ENCODE results near the gene GARIN5B.
A peak's percentile ranks its signal among the peaks of the same experiment; 100 is the strongest.

The GARIN5B gene

DNA sequence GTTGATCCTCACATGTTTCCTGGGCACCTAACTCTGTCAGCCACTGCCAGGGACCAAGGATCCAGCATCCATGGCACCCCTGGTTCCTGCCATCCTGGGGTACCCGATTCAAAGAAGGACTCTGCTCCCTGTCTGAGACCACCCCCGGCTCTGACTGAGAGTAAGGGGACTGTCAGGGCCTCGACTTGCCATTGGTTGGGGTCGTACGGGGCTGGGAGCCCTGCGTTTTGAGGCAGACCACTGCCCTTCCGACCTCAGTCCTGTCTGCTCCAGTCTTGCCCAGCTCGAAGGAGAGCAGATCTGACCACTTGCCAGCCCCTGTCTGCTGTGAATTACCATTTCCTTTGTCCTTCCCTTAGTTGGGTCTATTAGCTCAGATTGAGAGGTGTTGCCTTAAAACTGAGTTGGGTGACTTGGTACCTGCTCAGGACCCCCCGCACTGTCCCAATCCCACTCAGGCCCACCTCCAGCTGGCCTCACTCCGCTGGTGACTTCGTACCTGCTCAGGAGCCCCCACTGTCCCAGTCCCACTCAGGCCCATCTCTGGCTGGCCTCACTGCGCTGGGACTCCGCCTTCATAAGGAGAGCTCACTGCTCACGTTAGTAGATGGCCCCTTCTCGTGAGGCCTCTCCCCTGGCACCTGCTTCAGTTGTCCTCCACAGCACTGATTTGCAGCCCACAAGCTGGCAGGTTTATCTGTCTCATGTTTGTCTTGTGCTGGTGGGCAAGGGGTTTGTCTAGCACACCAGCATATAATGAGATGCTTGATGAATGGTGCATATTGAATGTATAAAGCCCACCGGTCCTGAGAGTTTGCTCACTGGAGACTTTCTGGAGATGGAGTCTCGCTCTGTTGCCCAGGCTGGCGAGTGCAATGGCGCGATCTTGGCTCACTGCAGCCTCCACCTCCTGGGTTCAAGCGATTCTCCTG lies 26.6 kb upstream of the GARIN5B start:
- DNase-seq (ENCODE audit: low spot score): no peak

DNA sequence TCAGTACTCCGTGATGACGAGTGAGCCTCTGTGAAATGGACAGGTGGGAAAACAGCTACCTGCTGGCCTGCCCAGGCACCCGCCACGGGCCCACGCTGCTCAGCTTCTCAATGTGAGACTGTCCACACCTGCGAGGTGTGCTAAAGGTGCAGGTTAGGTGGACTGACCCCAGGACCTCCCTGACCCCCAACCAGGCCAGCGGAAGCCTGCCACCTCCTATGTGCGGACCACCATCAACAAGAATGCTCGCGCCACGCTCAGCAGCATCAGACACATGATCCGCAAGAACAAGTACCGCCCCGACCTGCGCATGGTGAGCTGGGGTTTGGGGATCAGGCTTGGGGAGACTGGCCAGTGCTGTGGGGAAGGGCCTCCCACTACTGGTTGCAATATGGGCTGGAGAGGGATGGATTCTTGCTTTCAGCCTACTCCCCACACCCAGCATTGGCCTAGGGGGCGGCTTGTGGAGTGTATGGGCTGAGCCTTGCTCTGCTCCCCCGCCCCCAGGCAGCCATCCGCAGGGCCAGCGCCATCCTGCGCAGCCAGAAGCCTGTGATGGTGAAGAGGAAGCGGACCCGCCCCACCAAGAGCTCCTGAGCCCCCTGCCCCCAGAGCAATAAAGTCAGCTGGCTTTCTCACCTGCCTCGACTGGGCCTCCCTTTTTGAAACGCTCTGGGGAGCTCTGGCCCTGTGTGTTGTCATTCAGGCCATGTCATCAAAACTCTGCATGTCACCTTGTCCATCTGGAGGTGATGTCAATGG lies 24.9 kb upstream of the GARIN5B start:
- DNase-seq (ENCODE audit: low spot score): no peak

DNA sequence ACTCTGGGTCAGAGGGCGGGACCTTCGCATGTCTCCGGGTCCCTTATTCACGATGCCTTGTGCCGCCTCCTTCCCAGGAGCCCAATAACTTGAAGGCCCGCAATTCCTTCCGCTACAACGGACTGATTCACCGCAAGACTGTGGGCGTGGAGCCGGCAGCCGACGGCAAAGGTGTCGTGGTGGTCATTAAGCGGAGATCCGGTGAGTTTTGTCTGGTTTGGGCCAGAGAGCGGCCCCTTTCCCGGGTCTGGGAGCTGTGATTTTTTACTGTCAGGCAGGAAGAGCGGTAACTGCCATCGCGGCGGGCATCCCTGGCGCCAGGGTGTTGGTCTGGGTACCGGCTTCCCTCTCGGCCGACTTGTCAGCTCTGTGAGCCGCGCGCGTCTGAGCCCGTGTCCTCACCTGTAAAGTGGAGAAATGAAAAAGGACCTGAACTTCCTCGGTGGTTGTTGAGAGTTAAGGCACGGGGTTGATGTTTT lies 23.5 kb upstream of the GARIN5B start:
- DNase-seq (ENCODE audit: low spot score): no peak

DNA sequence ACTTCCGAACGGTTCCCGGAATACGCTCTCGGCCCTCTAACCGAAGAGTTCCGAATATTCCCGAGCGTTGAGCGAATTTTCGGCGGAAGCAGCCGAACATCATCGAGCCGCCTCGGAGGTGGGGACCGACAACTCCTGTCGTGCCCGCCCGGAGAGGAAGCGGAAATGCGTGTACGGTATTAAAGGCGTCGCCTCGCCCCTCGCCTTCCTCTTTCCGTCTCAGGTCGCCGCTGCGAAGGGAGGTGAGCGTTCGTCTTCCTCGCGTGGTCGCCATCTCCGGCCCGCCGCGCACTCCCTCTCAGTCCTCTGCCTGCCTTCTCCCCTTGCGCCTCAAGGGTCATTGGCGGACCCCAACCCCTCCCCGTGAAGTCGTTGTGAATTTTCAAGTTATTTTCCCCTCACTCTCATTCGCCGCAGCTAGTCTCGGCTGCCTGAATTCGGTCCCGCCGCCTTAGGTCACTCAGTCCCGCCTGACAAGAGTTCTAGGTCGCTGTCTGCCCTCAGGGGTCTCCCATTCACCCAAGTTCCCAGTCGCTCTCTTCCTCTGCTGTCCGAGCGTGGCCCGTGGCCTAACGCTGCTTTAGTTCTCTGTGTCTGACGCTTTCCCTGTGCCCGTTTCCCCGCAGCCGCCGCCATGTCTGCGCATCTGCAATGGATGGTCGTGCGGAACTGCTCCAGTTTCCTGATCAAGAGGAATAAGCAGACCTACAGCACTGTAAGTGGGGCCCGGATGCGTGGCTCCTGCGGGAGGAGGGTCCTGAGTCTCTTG lies 22.8 kb upstream of the GARIN5B start, which contains the start of gene RPL28:
RPL28 (plus strand) TSS at position 209 of the 769 bp plus-strand sequence; CDS start at position 635, 426 bp downstream.
- DNase-seq (ENCODE audit: low spot score): peak; percentile 98

DNA sequence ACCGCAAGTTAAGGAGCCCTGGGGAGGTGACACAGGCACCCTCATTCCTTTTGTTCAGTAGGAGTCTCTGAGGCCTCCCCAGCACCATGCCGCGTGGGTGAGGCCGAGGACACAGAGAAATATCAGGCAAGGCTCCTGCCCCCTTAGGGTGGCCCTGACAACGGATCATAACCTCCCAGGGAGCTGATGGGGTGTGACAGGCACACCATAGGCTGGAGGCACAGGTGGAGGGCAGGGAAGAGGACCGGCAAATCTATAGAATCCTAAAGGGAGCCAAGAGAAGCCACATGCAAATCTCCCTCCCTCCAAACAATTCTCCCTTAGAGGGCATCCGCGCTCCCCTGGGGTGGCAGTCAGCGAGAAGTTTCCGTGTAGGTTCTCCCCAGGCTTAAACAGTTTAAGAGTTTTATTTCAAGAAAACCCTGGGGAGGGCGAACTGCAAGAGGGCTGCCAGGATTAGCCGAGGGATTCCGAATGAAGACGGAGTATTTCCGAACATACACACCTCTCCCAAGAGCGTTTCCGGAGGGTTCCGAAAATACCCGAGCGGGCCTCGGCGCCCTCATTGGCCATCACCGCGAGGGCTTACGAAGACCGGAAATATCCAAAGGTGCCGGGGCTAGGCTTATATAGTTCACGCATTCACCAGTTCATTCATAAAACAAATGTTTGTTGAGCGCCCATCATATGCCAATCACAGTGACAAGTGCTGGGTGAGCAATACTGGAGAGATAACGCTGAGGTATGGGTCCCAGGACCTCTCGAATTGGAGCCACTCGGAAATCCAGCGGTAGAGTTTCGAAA lies 22.1 kb upstream of the GARIN5B start:
- DNase-seq (ENCODE audit: low spot score): peak; percentile 95

DNA sequence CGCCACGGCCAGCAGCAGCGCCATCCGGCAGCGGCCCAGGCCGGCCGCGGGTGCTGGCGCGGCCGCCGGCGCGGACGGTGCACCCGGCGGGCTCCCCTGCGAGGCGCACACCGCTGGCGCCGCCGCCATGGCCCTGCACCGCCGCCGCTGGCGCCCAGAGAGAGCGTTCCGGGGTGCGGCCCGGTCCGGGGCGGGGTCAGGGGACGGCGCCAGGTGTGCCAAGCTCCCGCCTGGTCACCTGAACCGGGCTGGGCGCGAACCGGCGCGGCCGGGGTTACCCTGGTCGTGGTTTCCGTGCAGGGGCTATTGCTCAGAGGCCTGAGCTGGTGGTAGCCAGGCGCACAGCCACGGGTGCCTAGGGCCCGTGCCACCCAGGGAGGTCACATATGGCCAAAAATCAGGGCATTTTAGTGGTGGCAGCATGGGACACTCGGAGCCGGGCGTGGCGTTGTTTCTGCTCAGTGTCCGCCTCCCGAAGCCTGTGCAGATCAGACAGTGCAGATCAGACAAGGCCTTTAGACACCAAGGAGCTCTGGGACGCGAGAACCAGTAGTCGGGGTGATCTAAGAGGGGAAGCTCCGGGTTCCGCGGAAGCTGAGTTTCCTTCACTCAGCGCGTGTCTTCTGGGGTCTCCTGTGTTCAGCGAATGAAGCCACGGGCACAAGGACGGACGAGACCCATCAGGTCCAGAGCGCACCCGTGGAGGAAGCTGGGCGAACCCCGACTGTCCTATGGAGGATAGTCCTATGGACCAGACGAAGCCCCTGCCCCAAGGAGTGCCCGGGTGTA lies 21.3 kb upstream of the GARIN5B start, which contains the start of gene TMEM238:
TMEM238 (minus strand) TSS at position 162 of the 789 bp plus-strand sequence; CDS start at position 129, 33 bp downstream.
- DNase-seq (ENCODE audit: low spot score): no peak

DNA sequence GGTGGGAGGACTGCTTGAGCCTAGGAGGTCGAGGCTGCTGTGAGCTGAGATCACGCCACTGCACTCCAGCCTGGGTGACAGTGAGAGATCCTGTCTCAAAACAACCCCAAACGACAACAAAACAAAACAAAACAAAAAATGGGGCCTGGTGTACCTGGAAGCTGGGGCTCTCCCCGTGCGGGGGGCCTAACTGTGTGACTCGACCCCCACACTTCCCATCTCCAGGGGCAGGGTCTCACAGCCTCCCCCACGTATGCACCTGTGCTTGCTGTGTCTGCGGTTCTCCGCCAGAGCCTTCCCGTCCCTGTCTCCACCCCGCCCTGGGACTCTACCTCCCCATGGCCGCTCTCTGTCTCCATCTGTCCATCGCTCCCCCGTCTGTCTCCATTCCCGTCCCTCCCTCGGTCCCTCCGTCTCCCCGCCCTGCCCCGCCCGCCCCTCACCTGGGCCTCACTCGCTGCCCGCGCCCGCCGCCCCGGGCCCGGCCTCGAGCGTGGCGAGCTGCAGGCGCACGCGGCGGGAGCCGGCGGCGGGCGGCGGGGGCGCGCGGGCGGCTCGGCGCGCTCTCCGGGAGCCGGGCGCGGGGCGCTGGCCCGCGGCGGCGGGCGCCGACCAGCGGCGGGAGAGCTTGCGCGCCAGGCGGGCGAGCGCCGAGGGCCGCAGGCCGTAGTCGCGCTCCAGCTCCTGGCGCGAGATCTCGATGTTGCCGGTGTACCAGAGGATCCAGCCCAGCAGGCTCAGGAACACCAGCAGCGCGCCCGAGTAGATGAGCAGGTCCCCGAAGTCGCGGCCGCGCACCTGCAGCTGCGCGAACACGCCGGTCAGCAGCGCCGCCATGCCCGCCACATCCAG lies 20.4 kb upstream of the GARIN5B start:
- DNase-seq (ENCODE audit: low spot score): no peak

DNA sequence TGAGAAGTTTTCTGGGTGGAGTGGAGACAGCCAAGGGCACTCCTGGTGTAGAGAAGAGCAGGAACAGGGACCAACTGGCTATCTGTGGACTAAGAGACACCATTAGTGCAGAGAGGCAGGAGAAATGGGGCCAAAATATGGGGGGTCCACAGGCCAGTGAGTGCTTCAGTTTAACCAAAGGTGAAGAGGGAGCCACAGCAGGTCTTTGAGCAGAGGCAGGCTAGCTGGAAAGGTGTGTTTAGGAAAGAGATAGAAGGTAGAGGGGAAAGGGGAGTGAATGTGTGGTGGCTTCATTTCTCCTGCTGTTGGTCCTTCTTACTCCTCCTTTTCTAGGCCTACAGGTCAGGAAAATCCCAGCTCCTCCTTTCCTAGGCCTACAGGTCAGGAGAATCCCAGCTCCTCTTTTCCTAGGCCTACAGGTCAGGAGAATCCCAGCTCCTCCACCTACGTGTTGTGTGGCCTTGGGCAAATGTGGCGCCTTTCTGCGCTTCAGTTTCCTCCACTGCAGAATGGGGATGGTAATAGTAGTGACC lies 19.5 kb upstream of the GARIN5B start:
- no peak for DNase-seq (ENCODE audit: low spot score)

DNA sequence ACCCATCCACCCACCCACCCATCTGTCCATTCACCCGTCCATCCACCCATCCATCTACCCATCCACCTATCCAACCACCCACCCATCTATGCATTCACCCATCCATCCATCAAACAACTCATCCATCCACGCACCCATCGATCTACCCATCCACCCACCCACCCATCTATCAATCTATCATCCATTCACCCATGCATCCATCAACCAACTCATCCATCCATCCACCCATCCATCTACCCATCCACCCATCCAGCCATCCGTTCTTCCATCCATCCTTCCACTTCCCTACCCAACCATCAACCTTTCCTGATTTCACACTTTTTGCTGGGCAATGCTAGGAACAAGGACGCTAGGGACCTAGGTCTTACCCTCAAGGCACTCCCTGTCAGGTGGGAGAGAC lies 19.0 kb upstream of the GARIN5B start:
- no peak for DNase-seq (ENCODE audit: low spot score)

DNA sequence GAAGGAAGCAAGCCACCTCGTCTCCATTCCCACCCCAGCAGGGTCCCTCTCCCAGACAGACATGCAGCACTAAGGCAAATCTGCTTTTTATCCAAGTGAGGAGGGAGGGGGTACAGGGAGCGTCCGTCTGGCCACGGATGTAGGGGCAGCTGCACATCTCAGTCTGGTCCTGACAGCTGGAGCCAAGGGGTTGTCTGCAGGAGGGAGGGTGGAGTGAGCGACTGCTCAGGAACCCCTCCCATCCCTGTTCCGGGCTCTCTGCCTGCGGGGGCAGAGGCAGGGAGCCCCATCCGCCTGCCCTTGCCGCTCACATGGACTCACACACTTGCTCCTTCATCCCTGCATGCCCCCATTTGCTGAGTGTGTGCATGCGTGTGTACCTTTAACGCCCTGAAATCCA lies 16.1 kb upstream of the GARIN5B start:
- no peak for DNase-seq (ENCODE audit: low spot score)

DNA sequence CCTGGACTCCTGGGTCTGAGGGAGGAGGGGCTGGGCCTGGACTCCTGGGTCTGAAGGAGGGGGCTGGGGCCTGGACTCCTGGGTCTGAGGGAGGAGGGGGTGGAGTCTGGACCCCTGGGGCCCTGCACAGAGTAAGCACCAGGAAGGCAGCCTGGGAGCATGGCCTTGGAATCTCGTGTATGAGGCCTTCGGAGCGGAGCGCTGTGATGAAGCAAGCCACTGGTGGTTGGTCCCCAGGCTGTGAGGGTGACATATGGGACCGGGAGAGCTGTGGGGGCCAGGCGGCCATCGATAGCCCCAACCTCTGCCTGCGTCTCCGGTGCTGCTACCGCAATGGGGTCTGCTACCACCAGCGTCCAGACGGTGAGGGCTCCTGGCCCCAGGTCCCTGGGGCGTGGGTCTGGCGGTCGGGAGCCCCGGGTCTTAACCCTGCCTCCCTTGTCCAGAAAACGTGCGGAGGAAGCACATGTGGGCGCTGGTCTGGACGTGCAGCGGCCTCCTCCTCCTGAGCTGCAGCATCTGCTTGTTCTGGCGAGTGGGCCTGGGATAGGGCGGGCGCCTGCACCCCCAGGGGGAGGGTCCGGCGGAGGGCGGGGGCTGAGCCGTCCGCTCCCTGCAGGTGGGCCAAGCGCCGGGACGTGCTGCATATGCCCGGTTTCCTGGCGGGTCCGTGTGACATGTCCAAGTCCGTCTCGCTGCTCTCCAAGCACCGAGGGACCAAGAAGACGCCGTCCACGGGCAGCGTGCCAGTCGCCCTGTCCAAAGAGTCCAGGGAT lies 14.5 kb upstream of the GARIN5B start:
- DNase-seq (ENCODE audit: low spot score): no peak

DNA sequence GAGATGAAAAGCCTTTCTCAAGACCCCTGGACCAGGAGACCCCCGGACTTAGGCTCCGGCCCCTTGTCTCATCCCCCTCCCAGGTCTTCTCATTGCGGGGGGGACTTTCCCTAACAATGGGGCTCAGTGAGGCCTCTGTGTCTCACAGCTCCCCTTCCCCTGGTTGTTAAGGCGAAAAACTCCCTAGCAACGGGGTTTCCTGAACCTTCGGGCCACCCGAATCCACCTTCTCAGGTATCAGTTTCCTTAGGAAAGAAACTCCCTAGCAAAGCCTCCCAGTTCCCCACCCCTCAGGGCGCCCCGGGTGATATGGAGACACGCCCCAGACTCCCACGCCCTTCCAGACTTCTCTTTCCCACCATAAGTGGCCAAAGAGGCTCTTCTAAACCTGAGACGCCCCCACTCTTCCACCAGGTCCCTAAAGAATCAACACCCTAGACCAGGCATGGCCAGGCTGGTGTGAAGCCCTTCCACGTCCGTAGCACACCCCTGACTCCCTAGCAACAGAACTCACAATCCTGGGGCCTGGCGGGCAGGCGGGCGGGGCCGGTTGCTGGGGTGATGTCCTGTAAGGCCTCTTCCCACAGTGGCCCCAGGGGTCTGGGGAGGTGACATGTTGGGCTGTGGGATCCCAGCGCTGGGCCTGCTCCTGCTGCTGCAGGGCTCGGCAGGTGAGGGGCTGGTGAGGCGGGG lies 13.3 kb upstream of the GARIN5B start, which contains the start of gene TMEM190:
TMEM190 (plus strand) TSS at position 586 of the 693 bp plus-strand sequence; CDS start at position 614, 28 bp downstream.
- no peak for DNase-seq (ENCODE audit: low spot score)

DNA sequence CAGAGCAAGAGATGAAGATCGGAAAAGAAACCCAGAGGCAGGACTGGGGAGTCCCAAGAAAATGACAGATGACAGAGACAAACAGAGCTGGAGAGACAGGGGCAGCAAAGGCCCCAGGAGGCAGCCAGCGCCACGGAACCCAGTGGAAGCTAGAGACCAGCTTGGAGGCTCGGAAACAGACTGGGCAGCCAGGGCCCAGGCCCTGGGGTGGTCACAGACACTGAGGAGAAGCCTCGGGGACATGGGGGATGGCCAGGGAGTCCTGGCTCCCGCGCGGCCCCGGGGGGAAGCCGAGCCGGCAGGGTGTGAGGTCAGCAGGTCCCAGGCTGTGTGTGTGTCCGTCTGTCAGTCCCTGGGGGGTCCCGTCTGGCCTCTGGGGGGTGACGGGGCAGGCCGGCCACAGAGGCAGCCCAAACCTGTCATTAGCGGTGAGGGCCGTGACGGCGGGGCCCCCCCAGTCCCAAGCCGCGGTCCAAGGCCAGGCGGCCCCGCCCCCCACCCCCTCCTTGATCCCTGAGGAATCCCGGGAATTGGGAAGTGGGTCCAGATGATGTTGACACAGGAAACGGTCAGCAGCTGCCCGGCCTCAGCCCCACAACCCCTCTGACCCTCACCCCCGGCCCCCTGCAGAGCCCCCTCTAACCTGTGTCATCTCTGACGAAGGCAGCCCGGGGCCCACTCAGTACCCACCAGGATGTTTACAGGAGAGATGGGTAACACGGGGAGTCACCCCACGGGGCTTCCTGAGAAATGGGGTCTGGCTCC lies 11.1 kb upstream of the GARIN5B start:
- no peak for DNase-seq (ENCODE audit: low spot score)

DNA sequence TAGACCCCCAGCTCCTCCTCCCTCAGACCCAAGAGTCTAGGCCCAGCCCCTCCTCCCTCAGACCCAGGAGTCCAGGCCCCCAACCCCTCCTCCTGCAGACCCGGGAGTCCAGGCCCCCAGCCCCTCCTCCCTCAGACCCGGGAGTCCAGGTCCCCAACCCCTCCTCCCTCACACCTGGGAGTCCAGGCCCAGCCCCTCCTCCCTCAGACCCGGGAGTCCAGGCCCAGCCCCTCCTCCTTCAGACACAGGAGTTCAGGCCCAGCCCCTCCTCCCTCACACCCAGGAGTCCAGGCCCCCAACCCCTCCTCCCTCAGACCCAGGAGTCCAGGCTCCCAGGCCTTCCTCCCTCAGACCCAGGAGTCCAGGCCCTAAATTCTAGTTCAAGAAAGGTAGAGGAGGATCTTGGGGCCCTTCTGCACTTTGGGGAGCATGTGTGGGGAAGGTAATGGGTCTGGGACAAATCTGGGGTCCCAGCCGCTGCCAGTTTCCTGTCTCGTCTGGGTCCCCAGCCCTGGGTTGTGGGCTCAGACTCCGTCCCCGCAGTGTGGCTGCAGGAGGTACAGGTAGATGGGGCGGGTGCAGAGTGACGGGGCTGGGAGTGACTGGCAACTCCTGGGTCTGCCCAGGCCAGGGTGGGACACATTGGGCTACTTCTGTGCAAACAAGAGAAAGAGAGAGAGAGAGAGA lies 10.4 kb upstream of the GARIN5B start:
- no peak for DNase-seq (ENCODE audit: low spot score)

DNA sequence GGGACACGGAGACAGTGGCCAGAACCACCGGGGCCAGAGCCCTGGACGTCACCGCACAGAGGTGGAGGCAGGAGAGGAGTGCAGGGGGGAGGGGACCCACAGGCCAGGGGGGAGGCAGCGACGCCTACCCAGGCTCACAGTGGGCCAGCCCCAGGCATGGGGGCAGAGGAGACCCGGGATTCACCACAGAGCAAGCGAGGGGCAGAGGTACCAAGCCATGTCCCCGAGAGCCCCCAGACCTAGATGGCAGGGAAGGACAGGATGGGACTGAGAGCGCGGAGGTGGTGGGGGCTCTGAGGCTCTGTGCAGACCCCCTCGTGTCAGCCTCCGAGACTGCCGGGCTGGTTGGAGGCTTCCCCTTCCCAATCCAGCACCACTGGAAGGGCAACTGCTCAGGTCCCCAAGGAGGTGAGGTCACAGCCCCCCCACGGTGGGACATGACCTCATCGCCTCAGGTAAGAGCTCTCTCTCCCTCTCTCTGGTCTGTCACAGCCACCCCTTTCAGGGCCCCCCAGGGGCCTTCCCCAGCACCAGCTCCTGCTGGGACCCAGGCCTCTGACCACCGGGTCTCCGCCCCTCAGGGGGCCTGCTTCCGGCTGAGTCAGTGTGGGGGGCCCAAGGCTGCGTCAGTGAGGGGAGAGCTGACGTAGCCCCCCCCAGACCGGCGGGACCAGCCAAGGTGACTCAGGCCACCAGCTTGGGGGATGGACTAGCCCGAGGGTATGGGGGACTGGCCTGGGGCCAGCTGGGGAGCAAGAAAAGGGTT lies 9.4 kb upstream of the GARIN5B start:
- DNase-seq (ENCODE audit: low spot score): no peak
